HG02870 (cell line): ENCODE data around the gene SCUBE1.
"Not testable (repeated sequence)": the region's sequence is repeated elsewhere in the genome, so short reads cannot be mapped to it uniquely, and the experiment has no call there.

Source experiments
- ATAC-seq: cut with Tn5 transposase; IDR thresholded peaks from one replicate; pipeline ENCODE4 v1.9.1; 2021; ENCODE audit warnings: mild to moderate bottlenecking, moderate library complexity; ENCODE audit not compliant: unreplicated experiment

SCUBE1 gene

DNA sequence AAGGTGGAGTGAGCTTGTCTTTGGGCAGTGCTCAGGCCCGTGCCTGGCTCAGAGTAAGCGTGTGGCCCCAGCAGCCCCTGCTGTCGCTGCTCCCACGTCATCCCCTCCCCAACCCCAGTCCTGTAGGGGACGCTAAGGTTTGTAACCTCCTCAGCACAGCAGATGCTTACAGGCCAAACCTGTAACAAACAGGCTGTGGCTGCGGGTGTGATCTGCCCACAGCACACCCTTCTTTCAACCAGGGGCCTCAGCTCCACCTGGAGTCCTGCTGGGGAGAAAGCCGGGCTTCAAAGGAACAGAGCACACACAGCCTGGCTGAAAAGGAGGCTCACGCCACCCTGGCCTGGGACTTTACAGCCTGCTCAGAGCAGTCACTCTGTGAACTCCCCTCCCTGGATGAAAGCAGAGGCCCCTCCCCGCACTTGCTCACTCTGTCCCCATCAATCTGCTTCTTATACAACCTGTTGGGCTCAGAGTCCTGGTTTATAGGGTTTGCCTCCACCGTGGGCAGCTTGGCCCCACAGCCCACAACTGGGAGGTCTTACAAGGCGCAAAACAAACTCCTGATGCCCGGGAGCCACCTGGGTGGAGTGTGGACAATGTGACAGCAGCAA, 54.3 kb downstream of the SCUBE1 start:
- no peak for ATAC-seq

GRCh38 chr22:43288378-43288777, 54.8 kb downstream of the SCUBE1 start:
- no peak for ATAC-seq

- no peak for ATAC-seq
These were observed 55.7 kb downstream of the SCUBE1 start for GRCh38 chr22:43287441-43287840.

GRCh38 chr22:43281394-43281793, 61.8 kb downstream of the SCUBE1 start:
- ATAC-seq = no peak

GRCh38 chr22:43280523-43280886, 62.7 kb downstream of the SCUBE1 start:
- ATAC-seq = not testable (repeated sequence)

- ATAC-seq = no peak
These were observed 63.2 kb downstream of the SCUBE1 start for GRCh38 chr22:43279867-43280522.

DNA sequence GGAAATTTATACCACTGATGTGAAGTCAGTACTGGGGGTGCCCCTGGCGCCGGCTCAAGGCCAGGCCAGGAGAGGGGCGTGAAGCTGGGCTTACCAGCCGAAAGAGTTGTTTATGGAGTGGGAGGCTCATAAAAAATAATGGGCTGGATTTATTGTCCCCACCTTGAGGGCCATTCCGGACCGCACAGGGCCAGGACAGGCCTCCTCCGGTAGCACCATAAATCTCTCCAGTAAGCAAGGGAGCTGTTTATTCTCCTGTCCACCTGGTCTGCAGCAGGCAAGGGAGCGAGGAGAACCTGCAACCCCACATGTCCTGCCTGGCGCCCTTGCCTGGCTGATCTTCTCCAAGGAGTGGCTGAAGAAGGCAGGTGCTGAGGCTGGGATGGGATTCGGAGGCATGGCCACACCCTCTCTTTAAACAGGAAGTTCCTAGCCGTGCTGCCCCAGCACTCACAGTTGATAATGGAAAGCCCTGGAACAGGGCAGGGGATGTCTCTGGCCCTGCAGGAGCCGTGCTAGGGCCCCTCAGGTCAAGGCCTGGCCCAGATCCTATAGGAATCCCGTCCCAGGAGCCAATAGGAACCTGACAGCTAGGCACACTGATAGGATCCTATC, 65.1 kb downstream of the SCUBE1 start:
- ATAC-seq = no peak

GRCh38 chr22:43277091-43277490, 66.1 kb downstream of the SCUBE1 start:
- no peak for ATAC-seq

DNA sequence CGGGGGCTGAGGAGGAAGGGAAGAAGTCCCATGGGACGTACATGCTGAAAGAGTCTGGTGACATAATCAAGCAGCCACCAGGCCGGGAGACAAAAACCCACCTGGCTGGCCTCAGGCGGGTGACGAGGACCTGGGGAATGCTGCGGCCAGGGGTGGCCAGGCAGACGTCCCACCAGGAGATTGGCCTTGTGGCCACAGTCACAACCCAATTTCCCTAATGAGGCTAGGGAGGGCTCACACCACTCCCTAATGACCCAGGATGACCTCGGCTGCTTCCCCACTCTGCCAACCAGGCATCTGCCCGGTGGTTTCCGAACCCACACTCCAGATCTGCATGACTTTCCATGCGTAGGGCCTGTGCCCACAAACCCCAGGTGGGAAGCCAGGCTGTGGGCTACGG, 66.9 kb downstream of the SCUBE1 start:
- no peak for ATAC-seq

GRCh38 chr22:43275545-43276317, 67.4 kb downstream of the SCUBE1 start:
- no peak for ATAC-seq

DNA sequence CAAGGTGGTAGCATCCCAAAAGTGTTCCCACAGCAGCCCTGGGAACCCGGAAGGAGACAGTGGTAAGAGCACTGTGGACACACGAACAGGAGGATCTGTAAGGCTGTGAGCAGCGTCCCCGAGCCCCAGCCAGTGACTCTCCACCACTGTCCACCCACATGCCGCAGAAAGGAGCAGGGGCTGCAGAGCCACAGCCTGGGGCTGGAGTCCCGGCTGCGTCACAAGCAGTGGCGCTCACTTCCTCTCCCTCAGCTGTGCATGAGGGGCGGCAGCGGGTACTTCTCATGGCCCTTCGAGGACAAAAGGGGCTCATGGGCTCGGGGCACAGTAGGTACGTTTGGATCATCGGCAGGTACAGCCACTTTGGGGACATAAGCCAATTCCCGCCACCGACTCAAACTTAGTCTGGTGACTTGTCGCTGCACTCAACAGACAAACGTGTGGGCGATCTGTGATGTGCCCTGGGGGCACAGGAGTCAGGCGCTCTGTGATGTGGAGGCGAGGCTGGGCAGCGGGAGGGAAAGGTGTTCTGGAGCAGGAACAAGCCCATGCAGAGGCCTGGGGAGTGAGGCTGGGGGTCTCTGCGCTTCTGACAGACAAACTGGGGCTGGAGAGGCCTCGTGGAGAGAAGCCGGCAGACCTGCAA, 68.5 kb downstream of the SCUBE1 start:
- no peak for ATAC-seq

GRCh38 chr22:43273902-43274484, 69.2 kb downstream of the SCUBE1 start:
- no peak for ATAC-seq

DNA sequence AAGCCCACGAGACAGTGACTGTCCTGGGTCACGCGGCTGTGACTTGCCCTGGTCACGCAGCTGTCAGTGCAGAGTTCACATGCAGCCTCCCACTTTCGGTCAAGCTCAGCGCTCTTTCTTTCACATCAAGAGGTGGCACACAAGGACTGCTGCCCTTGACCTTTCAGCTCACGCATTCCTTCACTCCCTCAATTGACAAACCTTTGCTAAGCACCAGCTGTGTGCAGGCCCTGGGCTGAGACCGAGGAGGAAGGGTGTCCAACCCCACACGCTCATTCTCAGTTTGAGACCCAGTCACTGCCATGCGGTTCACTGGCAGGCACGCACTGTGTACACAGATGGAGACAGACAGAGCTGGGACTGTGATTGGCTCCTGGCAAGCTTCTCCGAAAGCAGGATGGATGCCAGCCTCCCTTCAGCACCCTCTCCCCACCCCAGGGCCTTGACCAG, 70.3 kb downstream of the SCUBE1 start:
- ATAC-seq = no peak

DNA sequence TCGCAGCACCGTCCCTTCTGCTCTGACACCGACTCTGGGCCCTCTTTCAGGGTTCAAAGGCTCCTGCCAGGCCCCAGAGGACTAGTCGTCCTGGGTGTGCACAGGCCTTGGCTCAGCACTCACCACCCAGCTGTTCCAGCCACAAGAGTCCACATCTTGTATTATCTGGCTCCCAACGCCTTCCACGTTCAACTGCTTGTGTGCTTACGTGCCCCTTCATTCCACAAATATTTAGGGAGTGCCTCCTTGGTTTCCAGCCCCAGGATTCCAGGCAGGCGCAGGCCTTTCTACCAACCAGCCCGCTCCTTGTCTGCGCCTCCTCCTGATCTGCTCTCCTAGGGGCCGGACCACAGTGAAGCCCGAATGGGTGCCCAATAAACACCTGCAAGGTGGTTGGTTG, 70.9 kb downstream of the SCUBE1 start:
- no peak for ATAC-seq

- no peak for ATAC-seq
These were observed 72.2 kb downstream of the SCUBE1 start for GRCh38 chr22:43270949-43271348.

DNA sequence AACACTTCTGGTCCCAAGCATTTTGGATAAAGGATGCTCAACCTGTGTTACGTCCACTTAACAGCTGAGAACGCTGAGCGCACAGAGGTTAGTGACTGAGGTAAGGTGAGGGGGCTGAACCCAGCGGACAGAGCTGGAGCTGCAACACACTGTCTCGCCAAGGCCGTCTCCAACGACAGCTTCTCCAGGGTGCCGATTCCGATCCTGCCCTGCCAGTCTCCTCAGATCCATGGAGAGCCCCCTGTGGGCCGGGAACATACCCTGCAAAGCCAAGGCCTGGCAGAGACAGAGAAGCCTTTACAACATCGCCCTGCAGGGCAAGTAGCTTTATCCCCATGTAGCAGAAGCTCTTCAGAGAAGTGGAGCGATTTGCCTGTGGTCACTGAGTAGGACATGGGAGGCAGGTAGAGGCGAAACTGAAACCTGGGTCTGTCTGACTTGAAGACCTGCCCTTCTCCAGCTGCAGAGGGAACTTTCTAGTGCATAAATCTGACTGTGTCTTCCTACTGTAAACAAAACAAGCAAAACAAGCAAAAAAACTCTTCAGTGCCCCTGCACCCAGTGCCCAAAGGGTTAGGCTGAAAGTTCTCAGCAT, 72.8 kb downstream of the SCUBE1 start:
- no peak for ATAC-seq

GRCh38 chr22:43269646-43270045, 73.5 kb downstream of the SCUBE1 start:
- ATAC-seq = no peak

GRCh38 chr22:43269246-43269645, 73.9 kb downstream of the SCUBE1 start:
- no peak for ATAC-seq

DNA sequence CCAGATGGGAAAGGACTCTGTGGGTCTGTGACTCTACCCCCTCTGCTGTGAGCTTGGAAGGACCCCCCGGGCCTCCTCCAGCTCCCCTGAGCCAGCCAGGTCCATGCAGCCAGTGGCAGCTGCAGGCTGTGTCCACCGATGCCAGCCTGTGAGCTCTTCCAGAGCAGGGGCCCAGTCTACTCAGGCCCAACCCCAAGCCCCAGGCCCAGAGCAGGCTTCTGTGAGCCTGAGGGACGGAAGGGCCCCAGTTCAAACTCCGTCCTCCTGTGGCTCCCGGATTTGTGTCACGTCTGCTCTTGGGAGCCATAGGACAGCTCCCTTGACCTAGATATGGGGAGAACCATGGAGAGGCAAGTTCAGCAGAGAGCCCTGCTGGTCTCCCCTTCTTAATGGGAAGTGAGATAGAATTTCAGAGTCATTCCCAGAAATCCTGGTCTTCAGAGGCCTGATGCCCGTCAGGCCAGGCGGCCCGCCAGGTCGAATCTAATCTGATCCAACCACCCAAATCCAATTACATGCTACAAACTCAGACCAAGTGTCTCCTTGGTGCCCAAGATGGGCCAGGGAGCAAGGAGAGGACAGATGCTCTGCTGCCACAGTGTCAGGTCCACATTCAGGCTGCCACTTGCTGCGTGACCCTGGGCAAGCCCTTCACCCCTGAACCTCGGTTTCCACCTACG, 75.1 kb downstream of the SCUBE1 start:
- ATAC-seq = no peak
